DLD1 (cell line): ENCODE measurements around the gene TRPV5.

Source experiments
- in situ Hi-C: cut with HindIII; loops from 2 replicates; pipeline ENCODE4 v1.10.0; 2017; ENCODE audit warnings: low sequenced_read_pairs

The TRPV5 gene

DNA sequence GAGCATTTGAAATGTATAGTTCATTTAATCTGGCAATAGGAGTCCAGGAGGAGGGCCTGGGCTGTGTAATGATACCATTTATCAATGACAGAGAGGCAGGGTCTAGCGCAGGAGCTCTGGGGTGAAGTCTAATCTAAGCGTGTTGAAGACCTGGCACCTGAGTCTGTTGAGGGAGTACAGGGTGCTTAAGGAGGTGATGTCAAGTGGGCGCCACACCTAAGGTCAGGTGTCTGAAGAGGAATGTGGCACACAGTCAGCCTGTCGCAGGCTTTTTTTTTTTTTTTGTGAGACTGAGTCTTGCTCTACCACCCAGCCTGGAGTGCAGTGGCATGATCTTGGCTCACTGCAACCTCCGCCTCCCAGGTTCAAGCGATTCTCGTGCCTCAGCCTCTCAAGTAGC, 8.0 kb upstream of the TRPV5 start:
- in situ Hi-C loops = no loop called here

DNA sequence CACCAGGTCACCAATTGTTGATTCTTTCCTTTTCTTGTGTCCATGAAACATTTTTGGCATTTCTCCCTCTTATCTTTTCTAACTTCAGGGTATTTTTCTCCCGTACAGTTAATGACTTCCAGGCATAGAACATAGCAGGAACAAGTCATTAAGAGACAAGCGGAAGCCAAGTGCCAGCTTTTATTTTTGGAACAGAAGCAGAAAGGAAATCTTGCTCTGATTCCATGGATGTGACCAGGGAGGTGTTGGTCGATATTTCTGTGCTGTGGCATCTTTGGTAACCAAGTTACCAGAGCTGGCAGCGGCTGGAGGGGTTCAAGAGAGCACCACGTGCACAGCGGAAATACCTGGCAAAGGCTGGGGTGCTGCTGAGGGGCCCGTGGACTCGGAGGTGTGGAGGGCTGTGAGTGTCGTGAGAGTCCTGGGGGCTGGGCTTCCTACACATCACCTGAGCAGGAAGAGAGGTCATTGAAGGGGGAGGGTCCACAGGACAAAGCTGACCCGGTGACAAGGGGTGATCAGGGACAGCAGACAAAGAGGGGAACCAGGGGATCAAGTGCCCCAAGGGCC, 7.5 kb upstream of the TRPV5 start:
- in situ Hi-C loops = no loop called here

DNA sequence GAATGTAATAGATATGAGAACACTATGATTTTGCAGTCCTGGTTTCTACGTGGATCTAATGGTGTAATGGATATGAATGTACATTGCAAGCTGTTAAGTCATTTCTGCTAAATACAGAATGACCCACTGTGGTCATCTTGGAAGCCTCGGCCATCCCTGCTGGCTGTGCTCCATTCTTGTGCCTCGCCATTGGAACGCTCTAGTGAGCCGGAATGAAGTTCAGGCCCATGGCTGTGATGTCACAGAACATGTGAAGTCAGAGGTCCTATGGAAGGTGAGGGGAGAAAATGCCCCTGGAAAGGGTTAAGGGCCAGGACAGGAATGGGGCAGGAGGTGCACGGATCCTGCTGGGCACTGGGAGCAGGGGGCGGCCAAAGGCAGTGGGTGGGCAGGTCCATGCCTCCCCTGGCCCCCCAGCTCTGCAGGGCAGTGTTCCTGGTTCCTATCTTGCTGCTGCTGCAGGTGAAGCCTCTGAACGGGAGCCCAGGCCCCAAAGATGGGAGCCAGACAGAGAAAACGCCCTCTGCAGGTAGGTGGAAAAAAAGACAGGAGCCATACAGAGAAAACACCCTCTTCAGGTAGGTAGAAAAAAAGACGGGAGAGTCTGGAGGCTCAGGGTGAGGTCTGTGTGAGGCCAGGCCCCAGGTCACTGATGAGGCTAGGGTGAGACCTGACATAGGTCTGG, 5.8 kb upstream of the TRPV5 start, which contains the start of gene LLCFC1:
TSS of gene LLCFC1 (plus strand) at position 259 of the 685 bp plus-strand sequence. CDS start at position 397, 138 bp downstream.
- in situ Hi-C loops = no loop called here

DNA sequence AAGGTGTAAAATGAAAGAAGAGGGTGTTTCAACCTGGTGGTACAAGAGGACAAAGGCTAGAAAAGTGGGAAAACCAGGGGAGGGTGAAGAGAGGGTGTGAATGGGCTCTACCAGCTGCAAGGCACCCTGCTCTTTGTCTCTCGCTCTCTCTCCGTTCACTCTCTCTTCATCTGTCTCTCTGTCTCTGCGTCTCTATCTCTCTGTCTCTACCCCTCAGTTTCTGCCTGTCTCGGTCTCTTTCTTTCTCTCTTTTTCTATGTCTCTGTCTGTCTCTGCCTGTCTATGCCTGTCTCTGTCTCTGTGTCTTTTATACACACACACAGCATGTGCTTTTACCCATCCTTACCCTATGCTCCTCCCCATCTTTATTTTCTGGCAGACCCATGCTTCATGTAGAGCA, 5.1 kb upstream of the TRPV5 start:
- in situ Hi-C loops = no loop called here

DNA sequence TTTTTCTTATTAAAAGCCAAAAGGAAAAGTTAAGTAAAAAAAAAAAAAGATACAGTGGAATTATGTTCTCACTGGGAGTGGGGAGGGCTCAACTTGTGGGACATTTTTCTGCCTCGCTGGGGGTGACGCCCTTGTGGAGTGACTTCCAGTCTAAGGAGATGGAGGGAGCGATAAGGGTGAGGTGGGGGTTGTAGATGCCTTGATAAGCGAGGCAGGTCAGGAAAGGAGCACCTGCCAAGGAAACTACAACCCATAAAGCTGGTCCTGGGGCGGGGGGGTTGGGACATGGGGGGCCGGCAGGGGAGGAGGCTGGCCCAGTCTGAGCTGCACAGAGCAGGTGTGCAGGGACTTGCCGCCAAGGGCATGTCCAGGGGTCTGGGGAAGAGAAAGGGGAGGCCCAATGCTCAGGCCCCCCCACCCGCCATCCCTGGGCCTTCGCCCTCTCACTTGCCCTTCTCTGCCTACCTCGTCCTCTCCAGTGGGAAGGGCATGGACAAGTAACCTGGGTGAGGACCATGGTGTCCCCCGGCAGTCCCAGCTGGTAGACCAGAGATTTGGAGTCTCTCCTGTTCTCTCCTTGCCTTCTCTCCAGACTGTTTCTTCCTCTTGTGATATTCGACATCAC, 2.5 kb upstream of the TRPV5 start:
- in situ Hi-C loops = no loop called here

DNA sequence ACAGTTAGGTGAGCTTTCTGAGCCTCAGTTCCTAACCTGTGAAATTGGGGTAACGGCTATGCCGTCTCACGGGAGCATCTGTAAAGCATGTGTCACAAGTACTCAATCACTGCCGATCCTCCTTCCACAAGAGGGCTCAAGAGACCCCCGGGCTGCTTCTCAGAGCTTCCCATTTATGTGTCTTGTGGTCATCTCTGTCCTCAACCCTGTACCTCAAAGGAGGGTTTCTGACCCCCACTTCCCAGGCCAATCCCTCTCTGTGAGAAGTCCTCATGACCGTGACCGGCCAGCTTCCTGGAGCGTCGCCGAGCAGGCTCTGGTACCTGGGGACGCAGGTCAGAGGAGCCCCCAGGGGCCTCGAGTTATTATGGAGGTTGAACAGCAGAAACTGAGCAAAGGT, 510 bp upstream of the TRPV5 start:
- in situ Hi-C loops = no loop called here

DNA sequence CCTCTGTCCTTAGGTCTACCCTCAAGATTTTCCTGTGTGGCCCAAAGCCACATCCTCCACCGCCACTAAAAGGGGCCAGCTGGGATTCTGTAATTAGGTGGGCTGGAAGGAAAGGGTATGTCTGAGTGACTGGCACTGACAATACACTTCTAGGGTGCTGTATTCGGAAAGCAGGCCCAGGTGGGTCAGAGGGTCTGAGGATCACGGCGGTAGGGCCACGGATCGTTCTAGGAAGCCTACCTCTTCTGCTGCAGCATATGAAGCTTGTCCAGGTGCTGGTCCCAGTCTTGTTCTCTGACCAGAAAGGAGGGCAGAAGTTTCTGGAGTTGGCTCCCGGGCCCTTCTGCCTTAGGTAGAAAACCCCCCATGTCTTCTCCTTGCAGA, 462 bp downstream of the TRPV5 start:
- in situ Hi-C loops = no loop called here

DNA sequence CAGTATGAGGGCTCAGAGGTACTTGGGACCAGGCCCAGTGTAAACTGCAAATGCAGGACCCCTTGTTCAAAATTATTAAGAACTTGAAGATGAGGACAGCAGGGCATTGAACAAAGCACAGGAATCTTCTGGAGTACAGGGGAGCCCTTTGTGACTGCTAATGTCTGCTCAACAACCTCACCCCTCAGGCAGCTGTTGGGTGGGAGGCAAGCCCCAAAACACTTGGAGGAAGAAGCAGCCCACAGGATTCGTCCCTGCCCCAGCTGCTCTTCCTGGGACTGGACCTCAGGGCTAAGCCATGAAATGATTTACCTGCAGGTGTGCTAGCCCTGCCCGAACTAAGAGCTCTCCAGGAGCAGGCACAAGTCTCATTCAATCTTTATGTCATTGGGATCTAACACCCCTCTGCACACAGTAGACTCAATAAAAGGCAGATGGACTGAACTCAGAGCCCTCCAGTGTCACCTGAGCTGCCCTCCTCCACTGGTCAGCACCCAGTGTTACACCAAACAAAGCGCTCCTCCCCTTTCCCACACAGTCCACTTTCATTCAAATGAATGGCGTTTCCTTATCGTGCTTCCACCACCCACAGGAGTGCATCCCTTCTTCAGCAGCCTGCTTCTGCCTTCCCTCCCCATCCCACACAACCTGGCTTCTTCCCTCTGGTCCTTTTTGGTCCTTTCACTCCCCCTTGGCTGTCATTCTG, 1.0 kb downstream of the TRPV5 start:
- in situ Hi-C loops = no loop called here

DNA sequence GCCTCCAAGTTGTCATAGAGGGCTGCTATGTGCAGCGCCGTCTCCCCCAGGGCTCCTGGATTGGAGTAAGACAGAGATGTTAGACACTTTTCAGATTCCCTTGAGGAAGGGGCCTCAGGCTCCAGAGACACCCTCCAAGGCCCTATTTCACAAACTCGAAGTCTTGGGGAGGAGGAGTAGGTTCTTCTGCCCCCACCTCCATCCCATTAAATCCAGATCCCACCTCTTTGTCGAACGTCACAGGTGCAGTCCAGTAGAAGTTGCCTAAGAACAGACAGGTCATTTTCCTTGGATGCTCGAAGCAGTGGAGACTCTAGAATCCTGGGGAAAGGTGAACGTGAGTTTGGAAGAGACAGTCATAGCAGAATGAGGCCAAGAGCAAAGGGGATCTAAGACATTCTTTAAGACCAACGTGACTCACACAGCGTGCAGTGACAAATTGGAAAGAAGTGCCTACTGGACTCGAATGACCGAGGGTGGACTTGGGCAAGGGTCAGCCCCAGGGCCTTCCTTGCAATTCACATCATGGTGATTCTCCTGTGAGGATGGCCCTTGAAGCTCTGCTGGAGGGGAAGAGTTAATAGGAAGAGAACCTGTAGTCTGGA, 3.3 kb downstream of the TRPV5 start:
- in situ Hi-C loops = no loop called here

DNA sequence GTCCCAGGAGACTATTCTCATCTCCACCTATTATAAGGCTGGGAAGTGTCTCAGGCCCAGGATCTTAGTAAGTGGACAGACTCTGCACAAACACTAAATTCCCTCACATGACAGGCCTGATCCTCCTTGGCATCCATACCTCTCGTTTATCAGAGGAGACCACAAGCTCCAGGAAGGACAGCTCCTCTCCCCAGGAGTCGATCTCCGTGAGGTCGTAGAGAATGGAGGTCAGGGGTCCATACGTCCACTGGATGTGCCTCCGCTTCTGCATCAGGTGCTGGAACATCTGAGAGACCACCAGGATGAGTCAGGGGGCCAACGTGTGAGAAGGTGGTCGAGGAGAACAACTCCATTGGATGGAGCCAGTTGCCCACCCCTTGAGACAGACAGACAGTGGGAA, 5.6 kb downstream of the TRPV5 start:
- in situ Hi-C loops = no loop called here

DNA sequence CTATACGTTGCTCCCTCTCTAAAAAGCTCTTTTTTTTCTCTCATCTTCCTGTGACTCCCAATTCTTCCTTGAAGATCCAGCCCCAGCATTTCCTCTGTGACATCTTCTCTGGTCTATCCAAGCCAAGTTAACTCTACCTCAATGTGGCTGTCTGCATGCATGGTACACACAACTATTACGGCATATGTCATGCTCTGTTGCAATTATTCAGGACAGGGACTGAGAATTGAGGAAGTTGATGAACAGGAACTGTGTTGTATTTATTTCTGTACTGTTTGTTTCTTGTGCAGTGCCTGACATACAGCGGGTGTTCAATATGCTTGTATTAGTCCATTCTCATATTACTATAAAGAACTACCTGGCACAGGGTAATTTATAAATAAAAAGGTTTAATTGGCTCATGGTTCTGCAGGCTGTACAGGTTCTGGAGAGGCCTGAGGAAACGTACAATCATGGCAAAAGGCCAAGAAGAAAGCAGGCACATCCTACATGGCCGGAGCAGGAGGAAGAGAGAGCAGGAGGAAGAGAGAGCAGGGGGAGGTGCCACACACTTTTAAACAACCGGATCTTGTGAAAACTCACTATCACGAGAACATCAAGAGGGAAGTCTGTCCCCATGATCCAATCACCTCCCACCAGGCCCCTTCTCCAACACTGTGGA, 6.3 kb downstream of the TRPV5 start:
- in situ Hi-C loops = no loop called here

DNA sequence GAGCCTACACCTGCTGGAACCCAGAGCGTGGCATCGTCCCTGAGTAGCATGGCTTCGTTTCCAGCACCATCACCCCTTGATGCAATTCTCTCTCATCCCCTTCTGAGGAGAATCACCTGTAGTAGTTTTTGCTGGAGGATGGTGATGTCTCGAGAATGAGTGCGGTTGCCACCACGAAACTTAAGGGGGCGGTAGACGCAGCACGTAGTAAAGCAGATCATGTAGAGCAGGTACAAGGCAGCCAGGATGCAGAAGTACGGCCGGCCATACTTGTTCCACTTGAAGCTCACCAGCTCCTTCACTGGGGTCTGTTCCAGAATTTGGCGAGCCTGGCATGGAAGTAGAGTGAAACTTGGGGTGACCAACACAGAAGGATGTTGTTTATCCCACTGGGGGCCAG, 8.1 kb downstream of the TRPV5 start:
- in situ Hi-C loops = no loop called here

DNA sequence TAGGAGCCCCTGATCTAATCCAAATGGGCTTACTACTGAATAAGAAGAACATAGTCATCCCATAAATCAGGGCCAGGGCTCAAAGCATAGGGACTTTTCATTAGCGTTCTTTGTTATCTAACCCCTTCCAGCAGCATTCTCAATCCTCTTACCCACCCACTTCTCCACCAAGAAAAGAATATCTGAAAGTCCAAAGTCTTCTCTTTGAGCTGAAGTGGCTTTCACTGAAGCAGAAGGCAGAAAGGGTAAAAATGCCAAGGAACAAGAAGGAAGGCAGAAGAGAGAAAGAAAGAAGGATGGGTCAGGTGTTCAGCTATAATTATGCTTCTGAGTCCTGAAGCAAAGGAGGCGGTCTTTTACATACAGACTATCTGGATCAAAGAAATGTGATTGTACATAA, 10.2 kb downstream of the TRPV5 start:
- in situ Hi-C loops = no loop called here

DNA sequence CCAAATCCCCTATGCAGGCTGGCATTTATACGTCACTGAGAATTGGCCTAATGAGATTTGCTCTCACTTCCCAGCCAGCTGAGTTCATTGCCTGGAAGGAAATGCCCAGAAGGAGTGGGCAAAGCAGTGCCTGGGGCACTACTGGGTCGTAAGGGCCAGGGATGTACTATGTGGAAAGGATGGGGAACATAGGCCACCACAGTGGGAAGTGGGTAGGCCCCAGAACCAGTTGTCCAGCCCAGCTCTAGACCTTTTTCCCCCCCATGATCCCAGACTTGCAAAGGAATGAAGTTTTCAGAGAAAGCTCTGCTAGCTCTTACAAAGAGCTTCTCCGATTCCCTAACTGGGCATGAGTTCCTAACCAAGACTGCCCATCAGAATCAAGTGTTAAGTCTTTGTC, 13.9 kb downstream of the TRPV5 start:
- in situ Hi-C loops = no loop called here

DNA sequence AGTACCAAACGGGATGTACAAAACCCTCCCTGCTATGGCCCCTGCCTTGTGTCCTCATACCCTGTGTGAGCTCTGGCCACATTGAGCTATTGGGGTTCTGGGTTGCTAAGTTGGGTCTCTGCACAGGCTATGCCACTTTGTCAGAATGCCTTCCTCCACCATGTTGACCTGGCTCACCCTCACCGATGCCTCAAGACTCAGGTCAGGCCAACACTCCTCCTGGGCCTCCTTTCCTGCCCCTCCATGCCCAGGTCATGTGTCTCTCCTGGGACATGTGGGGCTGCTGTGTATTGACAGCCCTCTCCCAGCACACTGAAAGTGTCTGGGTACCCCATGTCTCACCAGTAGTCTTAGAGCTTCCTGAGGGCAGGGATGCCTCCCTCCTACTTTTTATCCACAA, 14.6 kb downstream of the TRPV5 start:
- in situ Hi-C loops = no loop called here

DNA sequence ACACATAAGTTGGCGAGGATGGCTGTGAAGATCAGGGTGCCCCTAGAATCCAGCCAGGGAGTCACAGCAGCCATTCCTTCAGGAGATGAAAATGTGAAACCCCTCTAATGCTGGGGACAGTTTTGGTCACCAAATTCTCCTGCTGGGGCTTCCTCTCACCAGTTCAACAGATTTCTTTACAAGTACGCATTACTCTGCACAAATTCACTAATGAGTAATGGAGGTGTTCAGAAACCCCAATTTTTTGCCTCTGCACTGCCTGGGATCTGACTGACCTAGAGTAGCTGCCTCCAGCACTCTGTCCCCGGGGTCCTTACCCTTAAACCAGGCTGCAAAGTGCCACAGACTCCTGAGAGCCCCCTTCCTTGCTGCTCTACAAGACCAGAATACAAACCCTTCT, 16.1 kb downstream of the TRPV5 start:
- in situ Hi-C loops = no loop called here

DNA sequence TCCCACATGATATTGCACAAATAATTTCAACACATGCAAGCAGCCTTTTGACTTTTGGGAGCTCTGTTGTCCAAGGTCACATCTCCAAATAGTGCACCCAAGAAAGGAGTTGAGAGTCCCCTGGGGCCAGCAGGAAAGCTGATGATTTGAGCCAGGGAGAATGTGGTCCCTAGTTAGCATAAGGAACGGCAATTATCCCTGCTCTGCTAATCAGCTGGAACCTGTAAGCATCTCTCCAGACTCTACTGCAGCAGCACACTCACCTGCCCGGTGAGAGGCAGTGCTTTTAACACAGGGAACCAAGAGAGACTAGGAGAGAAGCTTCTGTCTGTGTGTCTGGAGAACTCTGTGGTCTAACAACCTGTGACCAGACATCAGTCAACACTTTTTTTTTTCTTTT, 17.0 kb downstream of the TRPV5 start:
- in situ Hi-C loops = no loop called here

DNA sequence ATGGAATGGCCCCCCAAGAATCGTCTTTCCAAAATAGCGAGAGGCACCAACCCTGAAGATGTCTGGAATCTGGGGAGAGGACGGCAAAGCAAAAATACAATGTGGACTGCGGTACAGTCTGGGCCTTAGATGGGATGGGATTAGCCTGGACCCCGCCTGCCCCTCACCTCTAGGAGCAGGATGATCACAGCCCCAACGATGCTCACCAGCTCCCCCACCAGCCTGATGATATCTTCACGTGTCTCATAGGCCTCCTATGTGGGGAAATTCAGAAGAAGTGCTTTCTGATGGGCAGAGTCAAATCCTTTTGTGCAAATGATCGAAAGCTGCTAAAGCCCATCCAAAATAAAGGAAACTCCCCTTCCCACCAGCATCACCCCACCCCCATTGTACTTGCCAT, 18.2 kb downstream of the TRPV5 start:
- in situ Hi-C loops = no loop called here

DNA sequence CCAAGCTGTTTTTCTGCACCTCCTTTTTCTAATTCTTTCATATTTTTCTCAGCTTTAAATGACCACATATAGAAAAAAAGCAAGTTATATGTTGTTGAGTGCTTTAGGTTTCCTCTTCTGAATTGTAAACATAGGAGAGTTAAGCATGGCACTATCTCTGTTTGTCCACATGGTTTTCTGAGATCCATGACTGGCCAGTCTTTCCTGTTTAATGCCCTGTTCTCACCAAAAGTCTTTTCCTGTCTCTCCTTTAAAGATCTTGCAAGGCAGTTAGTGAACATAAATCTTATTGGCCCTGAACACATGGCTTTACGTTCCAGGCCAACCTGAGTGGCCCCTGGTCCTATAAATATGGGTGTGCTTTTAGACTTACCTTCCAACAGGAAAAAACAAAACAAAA, 19.4 kb downstream of the TRPV5 start:
- in situ Hi-C loops = no loop called here

DNA sequence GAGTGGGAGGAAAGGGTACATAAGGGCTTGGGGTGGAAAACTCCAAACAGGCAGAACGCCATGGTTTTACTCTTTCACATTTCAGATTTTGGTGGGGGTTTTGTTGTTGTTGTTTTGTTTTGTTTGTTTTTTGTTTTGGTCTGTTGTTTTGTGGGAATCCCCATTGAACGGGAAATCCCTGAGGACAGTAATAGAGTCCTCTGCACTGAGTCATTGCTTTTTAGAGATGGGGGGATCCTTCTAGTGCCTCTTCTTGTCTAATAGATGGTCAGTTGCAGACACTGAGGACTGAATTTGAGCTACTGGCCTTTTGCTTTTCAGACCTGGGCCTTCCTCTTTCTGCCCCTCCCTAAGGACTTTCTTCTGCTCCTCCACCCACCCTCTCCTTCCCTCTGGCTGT, 20.0 kb downstream of the TRPV5 start:
- in situ Hi-C loops = no loop called here

DNA sequence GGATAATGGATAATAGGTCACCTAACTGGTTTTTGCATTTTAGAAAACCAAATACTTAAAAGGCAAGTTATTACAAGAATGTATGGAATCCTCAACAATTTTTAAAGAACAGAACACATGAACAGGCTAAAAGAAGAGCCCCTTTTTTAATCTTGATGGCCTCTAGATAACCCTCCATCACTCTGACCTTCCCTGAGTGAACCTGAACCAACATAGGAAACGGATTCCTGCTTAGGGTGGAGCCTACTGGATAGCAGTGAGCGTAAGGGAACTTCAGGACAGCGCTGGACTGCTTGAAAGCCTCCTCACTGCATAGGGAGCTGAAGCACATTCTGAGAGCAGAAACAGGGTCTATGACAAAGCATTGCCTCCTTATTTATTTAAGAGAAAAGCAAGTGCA, 20.5 kb downstream of the TRPV5 start:
- in situ Hi-C loops = no loop called here
